OCI-LY3 (cell line): Measurements from ENCODE around the gene EMX1.
A peak's percentile ranks its signal among the peaks of the same experiment; 100 is the strongest.

Source experiments
- H2AFZ ChIP-seq: fragments of 200-600, 300-600 bp; shearing (Covaris generic); 2 replicates; pipeline ENCODE4 v1.6.0; 2014; ENCODE audit warnings: antibody characterized with exemption, low read depth, low read length
- H3K27ac ChIP-seq: fragments of 200-600, 300-600 bp; sonication (generic); 2 replicates; pipeline ENCODE4 v1.5.1; 2014; ENCODE audit warnings: mild to moderate bottlenecking, low read length, moderate library complexity, mixed read lengths
- H3K27me3 ChIP-seq: fragments of 200-600, 300-600 bp; sonication (generic); 2 replicates; pipeline ENCODE4 v1.6.1; 2014; ENCODE audit warnings: low read depth, low read length, mixed read lengths
- H3K36me3 ChIP-seq: fragments of 200-600, 300-600 bp; sonication (generic); replicated peaks from 2 replicates; pipeline ENCODE3; 2014; ENCODE audit warnings: low read depth, low read length, mixed read lengths
- H3K4me1 ChIP-seq: fragments of 300-600, 200-600 bp; sonication (generic); 2 replicates; pipeline ENCODE4 v1.6.1; 2014; ENCODE audit warnings: low read length, mixed read lengths
- H3K4me2 ChIP-seq: fragments of 200-600, 300-600 bp; sonication (generic); 2 replicates; pipeline ENCODE4 v1.6.1; 2014; ENCODE audit warnings: low read length, mixed read lengths
- H3K4me3 ChIP-seq: fragments of 300-600, 200-600 bp; sonication (generic); 2 replicates; pipeline ENCODE4 v1.5.1; 2014; ENCODE audit warnings: antibody characterized with exemption, mild to moderate bottlenecking, low read length, moderate library complexity
- H3K79me2 ChIP-seq: fragments of 300-600, 200-600 bp; shearing (Covaris generic); 2 replicates; pipeline ENCODE4 v1.6.1; 2014; ENCODE audit warnings: mild to moderate bottlenecking, low read length, mixed read lengths
- H3K9ac ChIP-seq: fragments of 300-600, 200-600 bp; shearing (Covaris generic); 2 replicates; pipeline ENCODE4 v1.6.0; 2014; ENCODE audit warnings: mild to moderate bottlenecking, low read length, moderate library complexity
- H3K9me3 ChIP-seq: fragments of 200-600, 300-600 bp; shearing (Covaris generic); 2 replicates; pipeline ENCODE4 v1.6.1; 2014; ENCODE audit warnings: low read length, mixed read lengths; ENCODE audit not compliant: insufficient read depth
- H4K20me1 ChIP-seq: fragments of 200-600, 300-600 bp; sonication (generic); 2 replicates; pipeline ENCODE4 v1.6.1; 2016; ENCODE audit warnings: low read length, mixed read lengths; ENCODE audit not compliant: insufficient read depth
- EZH2phosphoT487 ChIP-seq: fragments of 200-600 bp; shearing (Covaris generic); IDR thresholded peaks from 2 replicates; pipeline ENCODE4 v1.6.1; 2018; ENCODE audit warnings: antibody characterized with exemption, mixed run types, low read depth
- TF ChIP-seq, protein P1 (sequence below): fragments of 200-600, 300-600 bp; sonication (generic); IDR thresholded peaks from 2 replicates; pipeline ENCODE4 v1.5.1; 2014; ENCODE audit warnings: antibody characterized with exemption, low read length, low read depth

EMX1 gene

DNA sequence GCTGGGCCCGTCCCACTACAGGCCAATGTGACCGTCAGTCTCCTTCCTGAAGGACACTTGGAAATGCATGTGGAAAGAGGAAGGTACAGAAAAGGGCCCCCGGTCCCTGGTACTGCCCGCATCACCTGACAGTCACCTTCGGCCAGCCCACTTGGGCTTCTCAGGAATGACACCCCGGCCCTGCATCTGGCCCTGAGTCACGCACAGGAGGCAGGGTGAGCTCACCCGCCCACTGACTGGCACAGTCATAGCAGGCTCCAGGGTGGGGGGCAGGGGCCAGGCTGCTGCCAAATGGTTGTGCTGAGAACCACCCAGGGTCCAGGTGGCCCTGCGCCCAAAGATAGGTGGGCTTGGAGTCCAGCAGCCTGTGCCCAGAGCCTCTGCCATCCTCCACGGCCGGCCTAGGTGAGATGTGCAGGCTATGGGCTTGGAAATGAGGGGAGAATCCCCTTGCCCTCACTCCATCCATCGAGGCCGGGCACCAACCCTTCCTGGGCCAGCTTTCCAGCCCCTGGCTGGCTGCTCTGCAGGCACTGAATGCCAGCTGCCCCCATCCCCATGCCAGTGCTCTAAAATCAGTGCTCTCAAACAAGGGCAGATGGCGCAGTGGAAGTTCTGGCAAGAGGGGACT is 14.1 kb downstream of the EMX1 start:
- Histone ChIP-seq H4K20me1 (no peaks in the 10 kb centered on the region), H3K36me3 (no peaks in the 10 kb centered on the region), H3K9ac (peak overlapping the region; percentile 59; the same call in 1 of the 2 replicates), H3K79me2 (no peaks in the 10 kb centered on the region), H3K27ac (peak overlapping the region; percentile 87), H3K4me2 (peak overlapping the region; percentile 65), H3K27me3 (peaks cover 12% of the 10 kb centered on the region), H3K4me3 (peak overlapping the region; percentile 29; the same call in 1 of the 2 replicates), H3K9me3 (no peaks in the 10 kb centered on the region), H2AFZ (no peak overlapping the region), H3K4me1 (peaks cover 57% of the 10 kb centered on the region)
- TF ChIP-seq EZH2phosphoT487, result no peak
- TF ChIP-seq, protein P1, sequence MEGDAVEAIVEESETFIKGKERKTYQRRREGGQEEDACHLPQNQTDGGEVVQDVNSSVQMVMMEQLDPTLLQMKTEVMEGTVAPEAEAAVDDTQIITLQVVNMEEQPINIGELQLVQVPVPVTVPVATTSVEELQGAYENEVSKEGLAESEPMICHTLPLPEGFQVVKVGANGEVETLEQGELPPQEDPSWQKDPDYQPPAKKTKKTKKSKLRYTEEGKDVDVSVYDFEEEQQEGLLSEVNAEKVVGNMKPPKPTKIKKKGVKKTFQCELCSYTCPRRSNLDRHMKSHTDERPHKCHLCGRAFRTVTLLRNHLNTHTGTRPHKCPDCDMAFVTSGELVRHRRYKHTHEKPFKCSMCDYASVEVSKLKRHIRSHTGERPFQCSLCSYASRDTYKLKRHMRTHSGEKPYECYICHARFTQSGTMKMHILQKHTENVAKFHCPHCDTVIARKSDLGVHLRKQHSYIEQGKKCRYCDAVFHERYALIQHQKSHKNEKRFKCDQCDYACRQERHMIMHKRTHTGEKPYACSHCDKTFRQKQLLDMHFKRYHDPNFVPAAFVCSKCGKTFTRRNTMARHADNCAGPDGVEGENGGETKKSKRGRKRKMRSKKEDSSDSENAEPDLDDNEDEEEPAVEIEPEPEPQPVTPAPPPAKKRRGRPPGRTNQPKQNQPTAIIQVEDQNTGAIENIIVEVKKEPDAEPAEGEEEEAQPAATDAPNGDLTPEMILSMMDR, result no peak

GRCh38 chr2:72932045-72932740 is 14.9 kb downstream of the EMX1 start:
- peaks cover 53% of the 10 kb centered on the region for H3K4me1 ChIP-seq
- no peaks in the 10 kb centered on the region for H3K9me3 ChIP-seq
- H2AFZ ChIP-seq, result peak overlapping the region; percentile 20; the same call in 1 of the 2 replicates
- H3K79me2 ChIP-seq, result no peaks in the 10 kb centered on the region
- TF ChIP-seq, protein P1, result no peak
- TF ChIP-seq EZH2phosphoT487, result no peak
- H3K9ac ChIP-seq, result peak overlapping the region; percentile 59; the same call in 1 of the 2 replicates
- peak overlapping the region; percentile 87 for H3K27ac ChIP-seq
- no peaks in the 10 kb centered on the region for H3K36me3 ChIP-seq
- peaks cover 5% of the 10 kb centered on the region for H3K27me3 ChIP-seq
- peak overlapping the region; percentile 65 for H3K4me2 ChIP-seq
- H4K20me1 ChIP-seq, result no peaks in the 10 kb centered on the region
- H3K4me3 ChIP-seq, result peak overlapping the region; percentile 29; the same call in 1 of the 2 replicates

GRCh38 chr2:72932805-72933204 is 15.5 kb downstream of the EMX1 start:
- H3K79me2 ChIP-seq, result no peaks in the 10 kb centered on the region
- H3K36me3 ChIP-seq, result no peaks in the 10 kb centered on the region
- no peaks in the 10 kb centered on the region for H3K9me3 ChIP-seq
- H3K27me3 ChIP-seq, result peaks cover 4% of the 10 kb centered on the region; the same call in 1 of the 2 replicates
- peak overlapping the region; percentile 59; the same call in 1 of the 2 replicates for H3K9ac ChIP-seq
- H3K27ac ChIP-seq, result peak overlapping the region; percentile 87
- H3K4me3 ChIP-seq, result no peak overlapping the region
- H4K20me1 ChIP-seq, result no peaks in the 10 kb centered on the region
- H2AFZ ChIP-seq, result peak overlapping the region; percentile 41; the same call in 1 of the 2 replicates
- H3K4me2 ChIP-seq, result peak overlapping the region; percentile 65; the same call in 1 of the 2 replicates
- TF ChIP-seq, protein P1, result no peak
- no peak for TF ChIP-seq EZH2phosphoT487
- H3K4me1 ChIP-seq, result peaks cover 53% of the 10 kb centered on the region

DNA sequence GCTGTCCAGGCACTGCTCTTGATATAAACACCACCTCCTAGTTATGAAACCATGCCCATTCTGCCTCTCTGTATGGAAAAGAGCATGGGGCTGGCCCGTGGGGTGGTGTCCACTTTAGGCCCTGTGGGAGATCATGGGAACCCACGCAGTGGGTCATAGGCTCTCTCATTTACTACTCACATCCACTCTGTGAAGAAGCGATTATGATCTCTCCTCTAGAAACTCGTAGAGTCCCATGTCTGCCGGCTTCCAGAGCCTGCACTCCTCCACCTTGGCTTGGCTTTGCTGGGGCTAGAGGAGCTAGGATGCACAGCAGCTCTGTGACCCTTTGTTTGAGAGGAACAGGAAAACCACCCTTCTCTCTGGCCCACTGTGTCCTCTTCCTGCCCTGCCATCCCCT is 15.9 kb downstream of the EMX1 start:
- Histone ChIP-seq H3K9me3 (no peaks in the 10 kb centered on the region), H2AFZ (peak overlapping the region; percentile 41; the same call in 1 of the 2 replicates), H3K4me1 (peaks cover 53% of the 10 kb centered on the region), H3K79me2 (no peaks in the 10 kb centered on the region), H3K27ac (peak overlapping the region; percentile 87), H4K20me1 (no peaks in the 10 kb centered on the region), H3K27me3 (peaks cover 2% of the 10 kb centered on the region; the same call in 1 of the 2 replicates), H3K4me3 (no peak overlapping the region), H3K36me3 (no peaks in the 10 kb centered on the region), H3K9ac (peak overlapping the region; percentile 59; the same call in 1 of the 2 replicates), H3K4me2 (no peak overlapping the region)
- TF ChIP-seq, protein P1, result no peak
- TF ChIP-seq EZH2phosphoT487, result no peak
